GM10847 (cell line): ENCODE results near the gene CEP63.

ENCODE experiments used
- POLR2A ChIP-seq: IDR thresholded peaks from 2 replicates; pipeline ENCODE4 v1.6.1; 2011; ENCODE audit not compliant: insufficient read length; ENCODE audit errors: extremely low read depth

Gene CEP63

DNA sequence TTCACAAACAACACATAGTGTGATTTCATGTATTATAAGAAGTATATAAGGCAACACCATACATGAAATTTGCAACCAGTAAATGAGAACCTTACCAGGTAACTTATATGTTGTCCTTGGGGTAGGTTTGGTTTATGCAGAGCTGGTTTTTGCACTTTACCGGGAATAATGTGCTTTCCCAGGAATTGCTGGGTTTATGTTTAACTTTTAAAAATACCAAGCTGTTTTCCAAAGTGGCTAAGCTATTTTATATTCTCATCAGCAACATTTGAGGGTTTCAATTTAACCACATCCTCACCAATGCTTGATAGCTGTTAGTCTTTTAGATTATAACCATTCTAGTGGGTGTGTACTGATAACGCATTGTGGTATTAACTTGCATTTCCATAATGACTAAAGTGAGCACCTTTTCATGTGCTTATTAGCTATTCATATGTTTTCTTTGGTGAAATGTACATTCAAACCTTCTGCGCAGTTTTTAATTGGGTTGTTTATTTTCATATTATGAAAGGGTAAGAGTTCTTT lies 93.3 kb downstream of the CEP63 start:
- no peak for TF ChIP-seq POLR2A

GRCh38 chr3:134590766-134591165 lies 104.9 kb downstream of the CEP63 start:
- no peak for TF ChIP-seq POLR2A

GRCh38 chr3:134592806-134593205 lies 106.9 kb downstream of the CEP63 start:
- no peak for TF ChIP-seq POLR2A

GRCh38 chr3:134594331-134594741 lies 108.5 kb downstream of the CEP63 start:
- TF ChIP-seq POLR2A, result no peak

GRCh38 chr3:134597390-134597970 lies 111.6 kb downstream of the CEP63 start:
- no peak for TF ChIP-seq POLR2A

DNA sequence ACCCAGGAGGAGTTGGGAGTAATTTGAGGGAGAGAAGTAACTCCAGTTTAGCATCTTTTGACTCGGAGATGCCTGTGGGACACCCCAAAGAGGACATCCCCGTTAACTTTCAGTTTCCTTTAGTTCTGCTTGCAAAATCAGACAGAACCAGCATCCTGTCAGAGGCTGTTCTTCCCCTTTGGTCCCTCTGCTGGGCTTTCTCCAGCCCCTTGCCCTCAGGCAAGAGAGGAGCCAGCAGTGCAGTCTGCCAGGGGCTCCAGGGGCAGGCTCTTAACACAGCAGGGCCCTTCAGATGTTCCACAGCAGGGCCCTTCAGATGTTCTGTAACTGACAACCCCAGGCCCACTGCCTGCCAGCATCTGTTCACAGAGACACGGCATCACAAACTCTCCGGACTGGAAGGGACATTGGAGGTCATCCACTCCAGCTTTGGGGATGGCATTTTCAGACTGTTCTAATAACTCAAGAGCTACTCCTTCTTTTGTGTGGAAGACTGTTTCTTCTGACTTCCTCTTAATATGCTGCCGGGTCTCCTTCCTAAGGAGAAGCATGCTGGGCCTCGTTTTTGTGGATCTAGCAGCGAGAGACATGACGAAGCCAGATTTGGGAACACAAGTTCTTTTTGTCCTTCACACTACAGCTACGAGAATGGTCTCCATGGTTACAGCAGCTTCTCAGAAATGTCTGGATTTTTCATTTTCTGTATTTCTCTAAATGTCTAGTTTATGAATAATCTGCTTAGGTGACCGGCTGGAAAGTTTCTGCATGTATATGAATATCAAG lies 113.1 kb downstream of the CEP63 start:
- no peak for TF ChIP-seq POLR2A

GRCh38 chr3:134600206-134600605 lies 114.3 kb downstream of the CEP63 start:
- no peak for TF ChIP-seq POLR2A

- no peak for TF ChIP-seq POLR2A
Observed at GRCh38 chr3:134600685-134601463, 115.0 kb downstream of the CEP63 start.

DNA sequence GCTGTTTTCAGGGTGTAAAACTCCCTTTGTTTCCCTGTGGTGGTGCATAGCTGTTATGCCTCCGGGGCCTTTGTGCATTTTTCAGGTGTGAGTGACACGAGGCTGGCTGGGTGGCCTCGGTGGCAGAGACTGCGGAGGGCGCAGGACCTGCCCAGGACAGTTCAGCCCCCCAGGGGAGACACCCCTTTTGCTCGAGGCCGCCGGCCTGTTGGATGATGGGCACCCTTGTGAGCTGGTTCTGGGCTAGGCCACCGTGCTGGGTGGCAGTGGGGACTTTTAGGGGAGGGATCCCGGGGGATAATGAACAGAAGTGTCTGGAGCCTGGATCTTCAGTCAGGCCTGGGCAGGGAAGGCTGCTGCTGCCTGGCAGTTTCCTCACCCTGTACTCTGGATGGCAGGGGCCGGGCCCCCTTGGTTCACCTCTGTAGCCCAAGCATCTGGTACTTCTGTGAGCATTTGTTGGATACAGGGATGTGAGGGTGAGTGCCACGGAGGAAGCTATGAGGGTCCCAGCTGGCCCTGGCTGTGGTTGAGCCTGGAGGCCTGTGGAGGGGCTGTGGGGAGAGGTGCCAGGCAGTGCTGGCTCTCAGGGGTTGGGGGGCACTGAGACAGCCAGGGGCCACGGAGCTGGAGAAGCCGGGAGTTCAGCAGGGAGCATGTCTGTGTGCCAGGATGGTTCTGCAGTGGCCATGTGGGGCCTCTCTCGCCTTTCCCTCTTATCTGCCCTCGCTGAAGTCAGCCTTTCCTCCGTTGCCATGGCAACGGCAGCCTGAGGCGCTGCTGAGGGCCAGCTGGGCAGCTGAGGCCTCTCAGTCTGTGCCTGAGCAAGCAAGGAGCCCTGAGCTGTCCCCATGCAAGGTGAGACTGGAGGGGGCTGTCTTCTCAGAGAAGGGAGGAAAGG lies 115.9 kb downstream of the CEP63 start:
- TF ChIP-seq POLR2A, result no peak

- no peak for TF ChIP-seq POLR2A
Observed at GRCh38 chr3:134602440-134602814, 116.6 kb downstream of the CEP63 start.

- TF ChIP-seq POLR2A, result no peak
Observed at GRCh38 chr3:134603480-134603879, 117.6 kb downstream of the CEP63 start.

- TF ChIP-seq POLR2A, result no peak
Observed at GRCh38 chr3:134603956-134604355, 118.1 kb downstream of the CEP63 start.

- TF ChIP-seq POLR2A, result no peak
Observed at GRCh38 chr3:134605556-134605955, 119.7 kb downstream of the CEP63 start.

- TF ChIP-seq POLR2A, result no peak
Observed at GRCh38 chr3:134606033-134607025, 120.5 kb downstream of the CEP63 start.
